ENCODE results near the gene CHID1.

The CHID1 gene

GRCh38 chr11:863910-864827 is 46.4 kb downstream of the CHID1 start:
- no peak for DNase-seq (ENCODE audit: low read depth)

- DNase-seq (ENCODE audit: low read depth) = no peak
Observed at GRCh38 chr11:863023-863909, 47.3 kb downstream of the CHID1 start.

- no peak for DNase-seq (ENCODE audit: low read depth)
Observed at GRCh38 chr11:862696-863022, 48.0 kb downstream of the CHID1 start.

- no peak for DNase-seq (ENCODE audit: low read depth)
Observed at GRCh38 chr11:862081-862661, 48.4 kb downstream of the CHID1 start.

- DNase-seq (ENCODE audit: low read depth) = no peak
Observed at GRCh38 chr11:861105-861479, 49.5 kb downstream of the CHID1 start.

- DNase-seq (ENCODE audit: low read depth) = no peak
Observed at GRCh38 chr11:860234-861104, 50.1 kb downstream of the CHID1 start.

- DNase-seq (ENCODE audit: low read depth) = no peak
Observed at GRCh38 chr11:859394-860131, 51.0 kb downstream of the CHID1 start.

GRCh38 chr11:858762-859339 is 51.8 kb downstream of the CHID1 start:
- DNase-seq (ENCODE audit: low read depth) = no peak

GRCh38 chr11:858053-858761 is 52.4 kb downstream of the CHID1 start:
- no peak for DNase-seq (ENCODE audit: low read depth)

- DNase-seq (ENCODE audit: low read depth) = no peak
Observed at GRCh38 chr11:856397-856796, 54.2 kb downstream of the CHID1 start.

- DNase-seq (ENCODE audit: low read depth) = no peak
Observed at GRCh38 chr11:855796-856195, 54.8 kb downstream of the CHID1 start.

GRCh38 chr11:855330-855674 is 55.3 kb downstream of the CHID1 start:
- DNase-seq (ENCODE audit: low read depth) = no peak

GRCh38 chr11:854601-855329 is 55.8 kb downstream of the CHID1 start:
- no peak for DNase-seq (ENCODE audit: low read depth)

- no peak for DNase-seq (ENCODE audit: low read depth)
Observed at GRCh38 chr11:853682-854448, 56.7 kb downstream of the CHID1 start.

GRCh38 chr11:852762-853161 is 57.8 kb downstream of the CHID1 start:
- no peak for DNase-seq (ENCODE audit: low read depth)

- DNase-seq (ENCODE audit: low read depth) = no peak
Observed at GRCh38 chr11:850775-851763, 59.5 kb downstream of the CHID1 start.
